ENCODE data around the gene PARD3.

The PARD3 gene

DNA sequence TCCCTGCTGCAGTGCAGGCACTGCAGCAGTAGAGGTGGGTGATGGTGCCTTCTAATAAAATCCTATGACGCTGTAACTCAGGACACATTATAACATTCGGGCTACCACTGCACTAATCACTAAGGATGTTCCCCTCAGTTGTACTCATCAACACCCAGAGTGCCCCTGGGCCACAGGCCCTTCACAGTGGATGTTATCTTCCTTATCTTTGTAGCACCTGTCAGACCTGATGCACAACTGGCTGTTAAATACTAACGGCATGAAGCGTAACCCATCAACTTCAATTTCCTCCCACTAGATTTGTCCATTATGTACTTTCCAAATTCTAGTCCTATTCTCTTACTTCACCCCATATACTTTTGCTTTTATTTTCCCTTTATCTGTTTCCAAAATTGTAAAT lies 66.3 kb downstream of the PARD3 start:
- Histone ChIP-seq H3K4me1 (ENCODE audit: control insufficient read depth, low read length) (no peaks in the 10 kb centered on the region), H3K27me3 (ENCODE audit: control insufficient read depth, low read length) (no peaks in the 10 kb centered on the region), H3K36me3 (ENCODE audit: control insufficient read depth, low read length) (no peaks in the 10 kb centered on the region), H3K79me2 (ENCODE audit: control insufficient read depth, low read length) (no peaks in the 10 kb centered on the region), H3K27ac (ENCODE audit: low read depth, low read length) (no peak overlapping the region), H3K9me3 (ENCODE audit: control insufficient read depth, insufficient read depth, low read length) (no peaks in the 10 kb centered on the region), H3K9me2 (replicated peaks; ENCODE audit: control insufficient read depth, low read length) (no peaks in the 10 kb centered on the region), H4K20me1 (ENCODE audit: control insufficient read depth, insufficient read depth, low read depth, low read length) (no peaks in the 10 kb centered on the region), H3F3A (ENCODE audit: control insufficient read depth, insufficient read depth) (no peaks in the 10 kb centered on the region), H3K4me2 (ENCODE audit: low read length) (no peak overlapping the region), H3K4me3 (ENCODE audit: low read length) (no peak overlapping the region)
- TF ChIP-seq, protein P1, sequence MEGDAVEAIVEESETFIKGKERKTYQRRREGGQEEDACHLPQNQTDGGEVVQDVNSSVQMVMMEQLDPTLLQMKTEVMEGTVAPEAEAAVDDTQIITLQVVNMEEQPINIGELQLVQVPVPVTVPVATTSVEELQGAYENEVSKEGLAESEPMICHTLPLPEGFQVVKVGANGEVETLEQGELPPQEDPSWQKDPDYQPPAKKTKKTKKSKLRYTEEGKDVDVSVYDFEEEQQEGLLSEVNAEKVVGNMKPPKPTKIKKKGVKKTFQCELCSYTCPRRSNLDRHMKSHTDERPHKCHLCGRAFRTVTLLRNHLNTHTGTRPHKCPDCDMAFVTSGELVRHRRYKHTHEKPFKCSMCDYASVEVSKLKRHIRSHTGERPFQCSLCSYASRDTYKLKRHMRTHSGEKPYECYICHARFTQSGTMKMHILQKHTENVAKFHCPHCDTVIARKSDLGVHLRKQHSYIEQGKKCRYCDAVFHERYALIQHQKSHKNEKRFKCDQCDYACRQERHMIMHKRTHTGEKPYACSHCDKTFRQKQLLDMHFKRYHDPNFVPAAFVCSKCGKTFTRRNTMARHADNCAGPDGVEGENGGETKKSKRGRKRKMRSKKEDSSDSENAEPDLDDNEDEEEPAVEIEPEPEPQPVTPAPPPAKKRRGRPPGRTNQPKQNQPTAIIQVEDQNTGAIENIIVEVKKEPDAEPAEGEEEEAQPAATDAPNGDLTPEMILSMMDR (IDR thresholded peaks at IDR 0.05; ENCODE audit: low read depth, low read length, poor library complexity, severe bottlenecking), result no peak
- no peak for TF ChIP-seq EZH2phosphoT487 (IDR thresholded peaks at IDR 0.05; ENCODE audit: borderline replicate concordance, low read length)

- no peak overlapping the region for H3K27ac ChIP-seq (ENCODE audit: low read depth, low read length)
- H3K4me3 ChIP-seq (ENCODE audit: low read length), result no peak overlapping the region
- no peaks in the 10 kb centered on the region for H3K9me2 ChIP-seq (replicated peaks; ENCODE audit: control insufficient read depth, low read length)
- H3K79me2 ChIP-seq (ENCODE audit: control insufficient read depth, low read length), result no peaks in the 10 kb centered on the region
- H3K36me3 ChIP-seq (ENCODE audit: control insufficient read depth, low read length), result no peaks in the 10 kb centered on the region
- no peak overlapping the region for H3K4me2 ChIP-seq (ENCODE audit: low read length)
- no peaks in the 10 kb centered on the region for H3K9me3 ChIP-seq (ENCODE audit: control insufficient read depth, insufficient read depth, low read length)
- no peaks in the 10 kb centered on the region for H3K27me3 ChIP-seq (ENCODE audit: control insufficient read depth, low read length)
- TF ChIP-seq, protein P1 (IDR thresholded peaks at IDR 0.05; ENCODE audit: low read depth, low read length, poor library complexity, severe bottlenecking), result no peak
- TF ChIP-seq EZH2phosphoT487 (IDR thresholded peaks at IDR 0.05; ENCODE audit: borderline replicate concordance, low read length), result no peak
- no peaks in the 10 kb centered on the region for H4K20me1 ChIP-seq (ENCODE audit: control insufficient read depth, insufficient read depth, low read depth, low read length)
- H3F3A ChIP-seq (ENCODE audit: control insufficient read depth, insufficient read depth), result no peaks in the 10 kb centered on the region
- no peaks in the 10 kb centered on the region for H3K4me1 ChIP-seq (ENCODE audit: control insufficient read depth, low read length)
Measured at GRCh38 chr10:34748357-34748756, 66.7 kb downstream of the PARD3 start.

DNA sequence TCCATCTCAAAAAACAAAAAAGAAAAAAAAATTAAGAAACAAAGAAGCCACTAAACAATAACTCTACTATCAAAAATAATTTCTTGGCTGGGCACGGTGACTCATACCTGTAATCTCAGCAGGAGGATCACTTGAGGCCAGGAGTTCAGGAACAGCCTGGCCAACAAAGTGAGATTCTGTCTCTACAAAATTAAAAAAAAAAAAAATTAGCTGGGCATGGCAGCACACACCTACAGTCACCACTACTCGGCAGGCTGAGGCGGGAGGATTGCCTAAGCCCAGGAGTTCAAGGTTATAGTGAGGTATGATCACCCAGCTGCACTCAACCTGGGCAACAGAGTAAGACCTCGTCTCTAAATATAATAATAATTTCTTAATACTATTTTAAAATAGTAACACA lies 69.0 kb downstream of the PARD3 start:
- Histone ChIP-seq H3K4me2 (ENCODE audit: low read length) (no peak overlapping the region), H3K79me2 (ENCODE audit: control insufficient read depth, low read length) (no peaks in the 10 kb centered on the region), H3K36me3 (ENCODE audit: control insufficient read depth, low read length) (no peaks in the 10 kb centered on the region), H3K4me3 (ENCODE audit: low read length) (no peak overlapping the region), H4K20me1 (ENCODE audit: control insufficient read depth, insufficient read depth, low read depth, low read length) (no peaks in the 10 kb centered on the region), H3F3A (ENCODE audit: control insufficient read depth, insufficient read depth) (no peaks in the 10 kb centered on the region), H3K27ac (ENCODE audit: low read depth, low read length) (no peak overlapping the region), H3K9me3 (ENCODE audit: control insufficient read depth, insufficient read depth, low read length) (no peaks in the 10 kb centered on the region), H3K9me2 (replicated peaks; ENCODE audit: control insufficient read depth, low read length) (no peaks in the 10 kb centered on the region), H3K4me1 (ENCODE audit: control insufficient read depth, low read length) (no peaks in the 10 kb centered on the region), H3K27me3 (ENCODE audit: control insufficient read depth, low read length) (no peaks in the 10 kb centered on the region)
- TF ChIP-seq, protein P1 (IDR thresholded peaks at IDR 0.05; ENCODE audit: low read depth, low read length, poor library complexity, severe bottlenecking), result no peak
- no peak for TF ChIP-seq EZH2phosphoT487 (IDR thresholded peaks at IDR 0.05; ENCODE audit: borderline replicate concordance, low read length)

DNA sequence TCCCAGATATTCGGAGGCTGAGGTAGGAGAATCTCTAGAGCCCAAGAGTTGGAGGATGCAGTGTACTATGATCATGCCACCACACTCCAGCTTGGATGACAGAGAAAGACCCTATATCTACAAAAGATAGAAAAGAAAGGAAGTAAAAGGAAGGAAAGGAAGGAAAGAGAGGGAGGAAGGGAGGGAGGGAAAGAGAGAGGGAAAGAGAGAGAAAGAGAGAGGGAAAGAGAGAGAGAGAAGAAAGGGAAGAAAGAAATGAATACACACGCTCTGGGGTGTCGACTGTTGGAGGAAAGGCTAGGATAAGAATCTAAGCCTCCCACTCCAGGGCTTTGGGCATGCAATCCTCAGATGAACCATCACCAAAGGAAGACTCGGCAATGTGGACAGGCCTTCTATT lies 69.9 kb downstream of the PARD3 start:
- Histone ChIP-seq H3K9me2 (replicated peaks; ENCODE audit: control insufficient read depth, low read length) (no peaks in the 10 kb centered on the region), H3K9me3 (ENCODE audit: control insufficient read depth, insufficient read depth, low read length) (no peaks in the 10 kb centered on the region), H3K79me2 (ENCODE audit: control insufficient read depth, low read length) (no peaks in the 10 kb centered on the region), H3K4me3 (ENCODE audit: low read length) (no peak overlapping the region), H3K4me2 (ENCODE audit: low read length) (no peak overlapping the region), H4K20me1 (ENCODE audit: control insufficient read depth, insufficient read depth, low read depth, low read length) (no peaks in the 10 kb centered on the region), H3F3A (ENCODE audit: control insufficient read depth, insufficient read depth) (no peaks in the 10 kb centered on the region), H3K4me1 (ENCODE audit: control insufficient read depth, low read length) (no peaks in the 10 kb centered on the region), H3K27me3 (ENCODE audit: control insufficient read depth, low read length) (no peaks in the 10 kb centered on the region), H3K36me3 (ENCODE audit: control insufficient read depth, low read length) (no peaks in the 10 kb centered on the region), H3K27ac (ENCODE audit: low read depth, low read length) (no peak overlapping the region)
- TF ChIP-seq, protein P1 (IDR thresholded peaks at IDR 0.05; ENCODE audit: low read depth, low read length, poor library complexity, severe bottlenecking), result no peak
- TF ChIP-seq EZH2phosphoT487 (IDR thresholded peaks at IDR 0.05; ENCODE audit: borderline replicate concordance, low read length), result no peak
